ENCODE results near the gene SH2D4B. TPM values are rescaled to one million over a fixed set of nuclear protein-coding genes. Genes with fewer than 3 reads are reported as not detected.
A peak's percentile ranks its signal among the peaks of the same experiment; 100 is the strongest.

SH2D4B gene
- total RNA-seq, 2 donors from 2014 or later = 0.12 TPM; not detected in 1

- Histone ChIP-seq H3K36me3 (no peaks in the 10 kb centered on the region), H3K27me3 (no peaks in the 10 kb centered on the region), H3K9me3 (no peaks in the 10 kb centered on the region), H3K27ac (no peak overlapping the region), H3K4me1 (peaks cover 0 to 4% of the 10 kb centered on the region in 2 donors), H3K4me3 (no peak overlapping the region)
- peak; percentile 78 for DNase-seq (ENCODE audit: low spot score)
- TF ChIP-seq CTCF (IDR thresholded peaks at IDR 0.05) = peak; percentile 69 to 85
Measured at GRCh38 chr10:80664071-80664680, 126.5 kb downstream of the SH2D4B start.

GRCh38 chr10:80669485-80669884 lies 131.8 kb downstream of the SH2D4B start:
- no peaks in the 10 kb centered on the region for H3K27me3 ChIP-seq
- no peaks in the 10 kb centered on the region for H3K36me3 ChIP-seq
- no peak for TF ChIP-seq CTCF (IDR thresholded peaks at IDR 0.05)
- H3K9me3 ChIP-seq = no peaks in the 10 kb centered on the region
- no peak overlapping the region for H3K27ac ChIP-seq
- DNase-seq (ENCODE audit: low spot score) = no peak
- H3K4me1 ChIP-seq = no peaks in the 10 kb centered on the region
- H3K4me3 ChIP-seq = no peak overlapping the region

- no peak for DNase-seq (ENCODE audit: low spot score)
- H3K27me3 ChIP-seq = no peaks in the 10 kb centered on the region
- H3K9me3 ChIP-seq = no peaks in the 10 kb centered on the region
- TF ChIP-seq CTCF (IDR thresholded peaks at IDR 0.05) = no peak
- H3K4me3 ChIP-seq = no peak overlapping the region
- no peaks in the 10 kb centered on the region for H3K36me3 ChIP-seq
- no peak overlapping the region for H3K27ac ChIP-seq
- no peaks in the 10 kb centered on the region for H3K4me1 ChIP-seq
Measured at GRCh38 chr10:80670774-80671173, 133.1 kb downstream of the SH2D4B start.

GRCh38 chr10:80671847-80672246 lies 134.1 kb downstream of the SH2D4B start:
- no peaks in the 10 kb centered on the region for H3K36me3 ChIP-seq
- no peak for DNase-seq (ENCODE audit: low spot score)
- TF ChIP-seq CTCF (IDR thresholded peaks at IDR 0.05) = no peak
- no peaks in the 10 kb centered on the region for H3K27me3 ChIP-seq
- no peak overlapping the region for H3K4me3 ChIP-seq
- H3K9me3 ChIP-seq = no peaks in the 10 kb centered on the region
- H3K27ac ChIP-seq = no peak overlapping the region
- H3K4me1 ChIP-seq = no peaks in the 10 kb centered on the region

GRCh38 chr10:80672613-80673012 lies 134.9 kb downstream of the SH2D4B start:
- Histone ChIP-seq H3K27ac (no peak overlapping the region), H3K9me3 (no peaks in the 10 kb centered on the region), H3K27me3 (no peaks in the 10 kb centered on the region), H3K4me3 (no peak overlapping the region), H3K36me3 (no peaks in the 10 kb centered on the region), H3K4me1 (no peaks in the 10 kb centered on the region)
- DNase-seq (ENCODE audit: low spot score) = no peak
- TF ChIP-seq CTCF (IDR thresholded peaks at IDR 0.05) = no peak

GRCh38 chr10:80674809-80675208 lies 137.1 kb downstream of the SH2D4B start:
- Histone ChIP-seq H3K36me3 (no peaks in the 10 kb centered on the region), H3K9me3 (no peaks in the 10 kb centered on the region), H3K4me1 (no peaks in the 10 kb centered on the region), H3K4me3 (no peak overlapping the region), H3K27me3 (no peaks in the 10 kb centered on the region), H3K27ac (no peak overlapping the region)
- no peak for TF ChIP-seq CTCF (IDR thresholded peaks at IDR 0.05)
- DNase-seq (ENCODE audit: low spot score) = no peak

Data from right atrium auricular region (tissue), 2 donors.